Stimulated activated naive CD4-positive, alpha-beta T cell treated with Interleukin-2 at 50 U/mL for 16 hours (primary cell): ENCODE results near the gene ZFYVE26.
"Not testable (repeated sequence)": the region's sequence is repeated elsewhere in the genome, so short reads cannot be mapped to it uniquely, and the experiment has no call there.

ENCODE experiments used
- DNase-seq: peaks from one replicate; lab custom pipeline; 2025; lab: John Stamatoyannopoulos, UW

Gene ZFYVE26

DNA sequence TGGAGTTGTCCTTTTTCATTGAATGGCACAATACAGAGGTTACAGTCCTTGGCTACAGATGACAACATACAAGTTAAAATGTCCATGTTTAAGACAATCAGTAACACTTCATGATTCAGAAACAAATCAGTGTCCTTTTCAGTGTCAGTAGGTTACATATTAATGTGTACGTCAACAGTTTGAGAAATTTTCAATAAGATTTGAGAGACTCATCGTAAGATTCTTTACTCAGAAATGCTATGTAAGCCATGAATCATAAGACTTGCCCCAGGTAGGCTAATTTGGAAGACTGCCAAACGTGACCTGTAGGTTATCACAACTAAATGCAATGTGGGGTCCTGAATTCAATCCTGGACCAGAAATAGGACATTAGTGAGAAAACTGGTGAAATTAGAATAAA, 111.2 kb downstream of the ZFYVE26 start:
- no peak for DNase-seq

DNA sequence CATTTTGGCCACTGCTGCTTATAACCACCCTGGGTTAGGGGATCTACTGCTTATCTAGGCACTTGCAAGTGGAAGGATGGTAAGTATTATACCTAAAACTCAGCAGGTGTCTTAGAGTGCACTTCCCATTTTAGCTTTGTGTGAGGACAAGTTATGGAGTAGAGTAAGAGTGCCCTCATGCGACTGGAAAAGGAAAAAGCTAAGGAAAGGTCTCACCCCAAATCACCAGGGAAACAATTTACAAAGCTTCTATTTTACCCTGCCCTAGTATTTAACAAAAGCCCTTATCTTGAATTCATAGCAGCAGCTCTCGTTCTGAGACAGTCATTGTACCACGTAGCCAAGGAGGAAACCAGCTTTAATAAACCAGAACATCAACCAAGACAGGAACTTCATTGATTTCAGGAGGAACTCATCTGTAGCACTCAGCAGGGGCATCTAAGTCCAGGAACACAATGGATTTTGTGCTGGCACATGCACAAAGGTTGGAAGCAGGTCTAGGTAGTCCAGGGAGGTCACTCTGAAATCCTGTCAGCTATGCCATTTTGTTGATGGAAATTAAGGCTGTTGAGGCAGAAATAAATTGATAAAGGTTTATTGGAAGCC, 111.8 kb downstream of the ZFYVE26 start:
- peak; percentile 2 for DNase-seq

DNA sequence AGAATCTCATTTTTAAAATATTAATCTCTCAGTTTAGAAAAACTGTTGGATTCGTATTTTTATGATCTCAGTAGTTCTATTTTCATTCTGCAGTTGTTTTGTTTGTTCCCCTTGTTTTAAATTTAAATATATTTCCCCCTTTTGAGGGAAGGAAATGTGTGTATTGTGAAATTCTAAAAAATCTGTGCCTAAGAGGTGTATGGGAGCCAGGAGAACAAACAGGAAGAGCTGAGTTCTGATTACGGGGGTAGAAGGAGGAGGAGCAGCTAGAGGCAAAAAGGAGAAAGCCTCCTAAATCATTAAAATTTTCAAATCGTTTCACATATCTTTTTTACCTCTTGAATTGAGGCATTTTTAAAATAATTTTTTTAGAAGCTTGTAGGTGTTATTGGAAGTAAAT, 112.4 kb downstream of the ZFYVE26 start:
- no peak for DNase-seq

DNA sequence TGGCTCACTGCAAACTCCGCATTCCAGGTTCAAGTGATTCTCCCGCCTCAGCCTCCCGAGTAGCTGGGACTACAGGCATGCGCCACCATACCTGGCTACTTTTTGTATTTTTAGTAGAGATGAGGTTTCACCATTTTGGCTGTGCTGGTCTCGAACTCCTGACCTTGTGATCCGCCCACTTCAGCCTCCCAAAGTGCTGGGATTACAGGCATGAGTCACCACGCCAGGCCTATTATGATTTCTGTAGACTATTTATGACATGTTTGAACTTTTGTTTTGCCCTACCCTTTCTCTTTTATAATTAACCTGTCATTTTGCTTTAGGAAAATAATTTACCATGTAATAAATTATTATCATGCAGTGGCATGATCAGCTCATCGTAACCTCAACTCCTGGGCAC, 114.9 kb downstream of the ZFYVE26 start, which contains the start of gene RDH12:
RDH12 (plus strand) TSS at position 395 of the 400 bp plus-strand sequence. CDS start 20,757 bp downstream, outside the sequence.
- DNase-seq: not testable (repeated sequence)

DNA sequence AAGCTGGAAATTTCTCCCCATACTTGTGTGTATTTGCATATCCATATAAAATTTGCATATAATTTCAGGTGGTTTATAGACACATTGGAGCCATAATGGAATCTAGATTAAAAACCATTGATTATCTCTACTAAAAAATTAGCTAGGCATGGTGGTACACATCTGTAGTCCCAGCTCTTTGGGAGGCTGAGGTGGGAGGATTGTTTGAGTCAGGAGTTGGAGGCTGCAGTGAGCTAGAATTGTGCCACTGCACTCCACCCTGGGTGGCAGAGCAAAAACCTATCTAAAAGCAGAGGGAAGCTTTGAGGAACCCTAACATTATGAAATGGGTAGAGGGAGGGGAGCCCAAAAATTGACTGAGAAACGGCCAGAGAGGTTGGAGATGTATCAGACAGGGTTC, 118.2 kb downstream of the ZFYVE26 start:
- no peak for DNase-seq

DNA sequence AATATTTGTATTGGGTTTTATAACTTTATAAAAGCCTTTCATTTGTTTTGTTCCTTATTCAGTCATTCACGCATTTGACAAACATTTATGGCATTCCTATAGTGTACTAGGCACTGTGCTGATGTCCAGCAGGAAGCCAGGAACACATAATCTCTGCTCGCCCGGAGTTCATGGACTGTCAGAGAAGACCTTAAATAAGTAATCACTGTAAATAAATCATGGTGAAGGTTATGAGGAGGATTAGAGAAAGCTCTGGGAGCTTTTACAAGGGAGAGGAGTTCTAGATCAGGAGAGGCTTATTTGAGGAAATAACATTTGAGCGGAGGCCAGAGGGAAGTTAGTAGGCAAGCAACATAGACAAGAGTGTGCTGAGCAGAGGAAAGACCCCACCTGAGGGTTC, 119.4 kb downstream of the ZFYVE26 start:
- no peak for DNase-seq
